Stimulated activated CD4-positive, alpha-beta T cell treated with anti-CD3 and anti-CD28 coated beads, Interleukin-2, amount 100 ng/mL, for 48 hours (primary cell): Measurements from ENCODE around the gene RASAL2.
"Not testable (repeated sequence)": the region's sequence is repeated elsewhere in the genome, so short reads cannot be mapped to it uniquely, and the experiment has no call there.

Source experiments
- DNase-seq, 2 donors: peaks; one replicate each; pipeline ENCODE4 v3.0.0-alpha.2; 2020

The RASAL2 gene

GRCh38 chr1:178120520-178121052 lies 26.7 kb downstream of the RASAL2 start:
- not testable (repeated sequence) for DNase-seq

GRCh38 chr1:178121883-178122282 lies 28.0 kb downstream of the RASAL2 start:
- DNase-seq = no peak

GRCh38 chr1:178122283-178122682 lies 28.4 kb downstream of the RASAL2 start:
- no peak for DNase-seq

- no peak for DNase-seq
These were observed 30.2 kb downstream of the RASAL2 start for GRCh38 chr1:178124115-178124514.

- DNase-seq = no peak
These were observed 32.4 kb downstream of the RASAL2 start for GRCh38 chr1:178126261-178126660.

- no peak for DNase-seq
These were observed 32.9 kb downstream of the RASAL2 start for GRCh38 chr1:178126741-178127185.

- no peak for DNase-seq
These were observed 33.7 kb downstream of the RASAL2 start for GRCh38 chr1:178127482-178128191.

GRCh38 chr1:178133239-178133989 lies 39.5 kb downstream of the RASAL2 start:
- DNase-seq = no peak

GRCh38 chr1:178134061-178134460 lies 40.2 kb downstream of the RASAL2 start:
- no peak for DNase-seq

- no peak for DNase-seq
These were observed 43.3 kb downstream of the RASAL2 start for GRCh38 chr1:178137238-178137637.

GRCh38 chr1:178142806-178143205 lies 48.9 kb downstream of the RASAL2 start:
- DNase-seq = no peak

- DNase-seq = no peak
These were observed 50.1 kb downstream of the RASAL2 start for GRCh38 chr1:178143730-178144690.

- no peak for DNase-seq
These were observed 51.7 kb downstream of the RASAL2 start for GRCh38 chr1:178145605-178146004.

GRCh38 chr1:178146436-178146835 lies 52.5 kb downstream of the RASAL2 start:
- DNase-seq = no peak

GRCh38 chr1:178150610-178151009 lies 56.7 kb downstream of the RASAL2 start:
- DNase-seq = no peak

- DNase-seq = no peak
These were observed 57.9 kb downstream of the RASAL2 start for GRCh38 chr1:178151831-178152230.

- no peak for DNase-seq
These were observed 61.8 kb downstream of the RASAL2 start for GRCh38 chr1:178155481-178156255.

- no peak for DNase-seq
These were observed 67.0 kb downstream of the RASAL2 start for GRCh38 chr1:178160736-178161475.

GRCh38 chr1:178161516-178161915 lies 67.6 kb downstream of the RASAL2 start:
- DNase-seq = no peak

- no peak for DNase-seq
These were observed 71.3 kb downstream of the RASAL2 start for GRCh38 chr1:178165196-178165595.

GRCh38 chr1:178166429-178167024 lies 72.6 kb downstream of the RASAL2 start:
- no peak for DNase-seq
